ENCODE measurements around the gene COL18A1.
"Not testable (repeated sequence)": the region's sequence is repeated elsewhere in the genome, so short reads cannot be mapped to it uniquely, and the experiment has no call there.

COL18A1 gene

GRCh38 chr21:45496968-45497845 is 92.2 kb downstream of the COL18A1 start:
- no peak for DNase-seq

GRCh38 chr21:45497846-45498645 is 93.1 kb downstream of the COL18A1 start:
- no peak for DNase-seq

GRCh38 chr21:45498646-45499000 is 93.7 kb downstream of the COL18A1 start:
- no peak for DNase-seq

GRCh38 chr21:45499201-45499750 is 94.3 kb downstream of the COL18A1 start:
- no peak for DNase-seq

- no peak for DNase-seq
These were observed 95.1 kb downstream of the COL18A1 start for GRCh38 chr21:45499970-45500577.

GRCh38 chr21:45501081-45502005 is 96.4 kb downstream of the COL18A1 start:
- DNase-seq, result not testable (repeated sequence)

- DNase-seq, result no peak
These were observed 97.0 kb downstream of the COL18A1 start for GRCh38 chr21:45502006-45502345.

- no peak for DNase-seq
These were observed 97.6 kb downstream of the COL18A1 start for GRCh38 chr21:45502600-45502999.

- not testable (repeated sequence) for DNase-seq
These were observed 98.3 kb downstream of the COL18A1 start for GRCh38 chr21:45503226-45503625.

- no peak for DNase-seq
These were observed 99.1 kb downstream of the COL18A1 start for GRCh38 chr21:45504021-45504515.

GRCh38 chr21:45504516-45505415 is 99.8 kb downstream of the COL18A1 start:
- DNase-seq, result no peak

GRCh38 chr21:45505416-45506021 is 100.6 kb downstream of the COL18A1 start:
- DNase-seq, result no peak

- DNase-seq, result no peak
These were observed 101.4 kb downstream of the COL18A1 start for GRCh38 chr21:45506241-45506817.

- DNase-seq, result no peak
These were observed 102.0 kb downstream of the COL18A1 start for GRCh38 chr21:45506836-45507522.

- no peak for DNase-seq
These were observed 102.5 kb downstream of the COL18A1 start for GRCh38 chr21:45507523-45507875.

- DNase-seq, result no peak
These were observed 103.0 kb downstream of the COL18A1 start for GRCh38 chr21:45507888-45508508.

GRCh38 chr21:45508607-45509565 is 103.9 kb downstream of the COL18A1 start:
- no peak for DNase-seq

Data from CD4-positive, alpha-beta T cell treated with Interleukin-1 beta for 1 hour (primary cell).